ENCODE measurements around the gene CNOT6L.

CNOT6L gene

DNA sequence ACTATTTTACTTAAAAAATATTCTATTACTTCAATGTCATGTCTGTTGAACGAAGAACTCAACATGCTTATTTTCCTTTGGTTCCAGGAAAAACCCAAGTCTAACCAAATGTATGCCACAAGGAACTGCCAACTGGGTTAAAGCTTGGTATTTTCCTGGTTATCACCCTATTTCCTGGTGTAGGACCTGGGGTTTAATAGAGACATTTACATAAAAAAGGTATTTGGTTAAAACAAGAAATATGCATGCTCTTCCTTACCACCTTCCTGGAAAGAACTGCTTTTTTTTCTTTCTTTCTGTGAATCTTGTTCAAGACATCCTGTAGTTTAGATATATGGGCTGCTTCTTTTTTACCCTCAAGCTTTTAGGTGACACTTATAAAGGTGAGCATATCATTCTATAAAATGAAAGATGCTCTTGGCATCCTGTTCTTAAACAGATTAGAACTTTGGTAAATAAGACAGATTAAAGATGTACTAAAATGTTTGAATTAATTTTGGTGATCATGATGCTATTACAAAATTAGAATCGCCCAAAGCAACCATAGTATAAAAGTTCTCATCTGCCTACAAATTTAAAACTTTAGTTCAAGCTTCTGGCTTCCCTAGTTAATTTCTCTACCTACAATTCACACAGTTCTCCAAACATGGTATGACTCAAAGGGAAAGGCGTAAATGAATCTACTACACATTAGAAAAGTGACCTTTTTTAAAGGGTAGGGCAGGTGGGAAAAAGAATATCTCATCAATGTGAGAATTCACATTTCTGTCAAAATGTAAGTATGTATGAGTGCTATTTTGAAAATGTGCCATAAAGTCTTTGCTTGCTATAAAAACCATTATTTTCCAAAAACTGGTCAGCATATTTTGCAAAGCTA, 103.5 kb downstream of the CNOT6L start:
- H3K4me3 ChIP-seq (ENCODE audit: control insufficient read depth, low read depth, low read length), result no peak overlapping the region
- no peak for DNase-seq (ENCODE audit: low read depth)
- TF ChIP-seq CTCF (conservative IDR thresholded peaks at IDR 0.05; ENCODE audit: control insufficient read depth, insufficient read depth, low read depth, low read length), result no peak

DNA sequence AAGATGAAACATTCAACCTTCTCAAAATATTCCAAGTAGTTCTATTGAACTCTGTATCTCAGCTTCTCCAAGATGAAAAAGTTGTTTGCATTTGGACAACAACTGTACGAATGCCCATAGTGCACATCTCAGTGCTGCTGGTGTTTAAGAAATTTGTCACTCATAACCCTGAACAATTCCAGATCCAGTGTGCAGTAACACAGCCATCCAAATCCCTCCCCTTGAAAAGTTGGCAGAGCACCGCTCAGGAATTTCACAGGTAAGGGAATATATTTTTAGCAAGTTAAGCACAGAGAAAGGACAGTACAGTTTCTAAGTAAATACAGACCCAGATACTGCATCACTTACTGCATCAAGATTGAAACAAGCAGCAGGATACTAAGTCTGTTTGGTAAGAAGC, 104.7 kb downstream of the CNOT6L start:
- DNase-seq (ENCODE audit: low read depth), result no peak
- H3K4me3 ChIP-seq (ENCODE audit: control insufficient read depth, low read depth, low read length), result no peak overlapping the region

DNA sequence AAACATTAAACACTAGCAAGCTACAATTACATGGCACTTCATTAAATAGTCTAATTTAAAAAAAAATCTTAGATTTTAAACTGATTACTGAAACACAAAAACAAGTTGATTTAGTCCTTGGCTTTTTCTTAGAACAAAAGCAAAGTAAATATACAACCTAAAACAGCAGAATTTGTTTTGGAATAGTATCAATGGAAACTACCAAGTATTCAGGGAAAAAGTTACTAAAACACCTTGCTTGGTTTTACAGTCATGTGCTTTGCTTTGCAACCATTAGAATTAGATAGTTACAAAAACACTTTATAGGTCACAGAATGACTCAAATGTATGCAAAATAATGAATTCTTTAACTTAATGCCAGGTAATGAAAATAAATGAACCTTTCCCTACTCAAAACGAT, 105.3 kb downstream of the CNOT6L start:
- no peak for DNase-seq (ENCODE audit: low read depth)
- H3K4me3 ChIP-seq (ENCODE audit: control insufficient read depth, low read depth, low read length), result no peak overlapping the region
- TF ChIP-seq CTCF (conservative IDR thresholded peaks at IDR 0.05; ENCODE audit: control insufficient read depth, insufficient read depth, low read depth, low read length), result no peak

More for the DNA sequence above, 104.7 kb downstream of the CNOT6L start:
- no peak for TF ChIP-seq CTCF (conservative IDR thresholded peaks at IDR 0.05; ENCODE audit: control insufficient read depth, insufficient read depth, low read depth, low read length)

DNA sequence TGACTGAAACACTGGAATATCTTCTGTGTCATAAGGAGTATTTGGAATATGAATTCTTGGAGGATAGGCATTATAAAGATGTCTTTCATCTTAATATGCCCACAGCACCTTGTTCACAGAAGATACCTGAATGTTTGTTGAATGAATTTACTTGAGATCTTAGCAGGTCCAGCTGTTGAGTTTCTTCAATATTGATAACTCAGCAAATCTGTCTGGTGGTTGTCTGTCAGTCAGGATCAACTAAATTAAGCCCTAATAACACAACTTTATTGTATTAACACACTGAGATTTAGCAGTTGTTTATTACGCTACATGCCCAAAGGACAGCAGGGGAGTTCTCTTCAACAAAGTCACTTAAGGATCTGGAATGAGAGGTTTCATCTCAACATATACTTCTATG, 106.5 kb downstream of the CNOT6L start:
- H3K4me3 ChIP-seq (ENCODE audit: control insufficient read depth, low read depth, low read length), result no peak overlapping the region
- no peak for DNase-seq (ENCODE audit: low read depth)
- TF ChIP-seq CTCF (conservative IDR thresholded peaks at IDR 0.05; ENCODE audit: control insufficient read depth, insufficient read depth, low read depth, low read length), result no peak

DNA sequence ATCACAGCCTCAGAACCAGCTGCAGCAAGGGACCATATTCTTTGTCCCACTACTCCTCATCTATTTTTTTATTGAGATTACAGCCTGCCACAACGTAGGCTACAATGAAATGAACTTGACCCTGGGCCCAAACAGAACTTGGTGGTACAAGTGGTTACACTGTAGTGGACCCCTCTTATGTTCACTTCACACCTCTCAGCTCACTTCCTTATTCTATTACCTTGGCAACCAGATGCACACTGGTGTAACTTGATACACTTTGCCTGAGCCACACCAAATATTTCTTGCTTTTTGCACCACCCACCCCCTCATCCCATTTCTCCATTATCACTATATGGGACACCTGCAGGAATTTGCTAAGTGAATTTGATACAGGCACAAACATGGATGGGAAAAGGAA, 107.7 kb downstream of the CNOT6L start:
- H3K4me3 ChIP-seq (ENCODE audit: control insufficient read depth, low read depth, low read length), result no peak overlapping the region
- TF ChIP-seq CTCF (conservative IDR thresholded peaks at IDR 0.05; ENCODE audit: control insufficient read depth, insufficient read depth, low read depth, low read length), result no peak
- DNase-seq (ENCODE audit: low read depth), result no peak

DNA sequence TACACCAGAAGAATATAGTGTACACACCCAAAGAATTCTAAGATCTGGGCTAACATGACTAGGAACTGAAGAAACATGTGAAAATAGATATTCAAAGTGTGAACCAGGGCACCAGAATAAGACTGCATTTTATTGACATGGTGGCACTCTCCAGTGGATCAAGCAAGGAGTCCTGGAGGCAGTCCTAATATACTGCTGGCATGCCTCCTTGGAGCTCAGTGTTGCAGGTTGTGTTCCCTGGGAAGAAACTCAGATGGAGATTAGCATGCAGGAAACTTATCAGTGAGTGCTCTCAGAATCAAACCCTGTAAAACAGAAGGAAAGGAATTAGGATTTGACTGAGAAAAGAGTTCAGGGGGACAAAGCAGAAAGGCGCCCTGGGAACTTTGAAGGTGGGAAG, 108.5 kb downstream of the CNOT6L start:
- TF ChIP-seq CTCF (conservative IDR thresholded peaks at IDR 0.05; ENCODE audit: control insufficient read depth, insufficient read depth, low read depth, low read length), result no peak
- no peak overlapping the region for H3K4me3 ChIP-seq (ENCODE audit: control insufficient read depth, low read depth, low read length)
- DNase-seq (ENCODE audit: low read depth), result no peak

Measured in fibroblast of mammary gland (primary cell).